ENCODE results near the gene AGXT. TPM values are rescaled to one million over a fixed set of nuclear protein-coding genes. Genes with fewer than 3 reads are reported as not detected.

AGXT gene
- polyA plus RNA-seq, 1 donor (not counting 4 experiments of a cell fraction or from before 2014, with no cell fraction given) = not detected

DNA sequence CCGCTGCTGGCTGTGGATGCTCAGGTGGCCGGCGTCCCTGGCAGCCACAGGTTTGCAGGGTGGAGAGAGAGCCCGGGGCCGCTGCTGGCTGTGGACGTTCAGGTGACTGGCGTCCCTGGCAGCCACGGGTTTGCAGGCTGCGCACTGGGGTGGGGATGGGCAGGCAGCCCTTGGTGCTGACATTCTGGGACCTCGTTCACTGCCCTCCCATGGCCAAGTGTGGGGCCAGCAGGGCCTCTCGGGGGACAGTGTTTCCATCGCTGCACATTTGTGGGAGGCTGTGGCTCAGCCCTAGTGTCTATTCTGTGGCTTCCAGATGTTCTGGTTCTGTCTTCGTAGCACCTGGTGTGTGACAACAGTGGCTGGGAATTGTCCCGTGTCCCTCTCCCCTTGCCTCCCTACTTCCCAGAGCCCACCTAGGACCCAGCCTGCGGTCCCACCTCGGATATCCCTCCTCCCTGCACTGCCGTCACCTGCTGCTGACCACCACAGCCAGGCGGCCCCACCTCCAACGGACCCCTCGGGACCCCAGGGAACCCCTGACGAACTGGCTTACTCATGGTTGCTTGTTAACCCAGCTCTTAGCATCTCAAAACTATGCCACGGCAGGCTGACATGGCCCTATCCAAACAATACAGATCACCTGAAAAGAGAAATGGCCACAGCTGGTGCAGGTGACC, 38.4 kb downstream of the AGXT start:
- Histone ChIP-seq H3K27me3 (ENCODE audit: control insufficient read depth, extremely low read depth, insufficient read depth, low read length) (peaks cover 53% of the 10 kb centered on the region), H3K27ac (ENCODE audit: control insufficient read depth, insufficient read depth, low read length) (no peak overlapping the region), H3K9ac (ENCODE audit: control insufficient read depth, extremely low read depth, insufficient read depth, low read length) (no peak overlapping the region), H3K79me2 (ENCODE audit: control insufficient read depth, insufficient read depth, low read length) (no peaks in the 10 kb centered on the region), H3K9me3 (ENCODE audit: control insufficient read depth, low read depth, low read length) (no peaks in the 10 kb centered on the region), H3K4me2 (ENCODE audit: control insufficient read depth, extremely low read depth, insufficient read depth, low read depth, low read length) (no peak overlapping the region), H3K36me3 (ENCODE audit: control insufficient read depth in 2 of 2, extremely low read depth in 1 of 2, insufficient read depth in 2 of 2, low read length in 2 of 2) (no peaks in the 10 kb centered on the region), H3K9me1 (ENCODE audit: control insufficient read depth, extremely low read depth, insufficient read depth, low read length) (no peaks in the 10 kb centered on the region), H3K4me3 (ENCODE audit: control insufficient read depth in 2 of 3, extremely low read depth in 1 of 3, insufficient read depth in 2 of 3, low read depth in 1 of 3, low read length in 3 of 3) (no peak overlapping the region), H4K20me1 (ENCODE audit: control insufficient read depth, extremely low read depth, insufficient read depth, low read length) (peaks cover 3% of the 10 kb centered on the region), H3K4me1 (ENCODE audit: control insufficient read depth, extremely low read depth, insufficient read depth, low read length) (peaks cover 1% of the 10 kb centered on the region), H2AFZ (ENCODE audit: control insufficient read depth, low read length) (no peak overlapping the region)
- TF ChIP-seq, protein P1, sequence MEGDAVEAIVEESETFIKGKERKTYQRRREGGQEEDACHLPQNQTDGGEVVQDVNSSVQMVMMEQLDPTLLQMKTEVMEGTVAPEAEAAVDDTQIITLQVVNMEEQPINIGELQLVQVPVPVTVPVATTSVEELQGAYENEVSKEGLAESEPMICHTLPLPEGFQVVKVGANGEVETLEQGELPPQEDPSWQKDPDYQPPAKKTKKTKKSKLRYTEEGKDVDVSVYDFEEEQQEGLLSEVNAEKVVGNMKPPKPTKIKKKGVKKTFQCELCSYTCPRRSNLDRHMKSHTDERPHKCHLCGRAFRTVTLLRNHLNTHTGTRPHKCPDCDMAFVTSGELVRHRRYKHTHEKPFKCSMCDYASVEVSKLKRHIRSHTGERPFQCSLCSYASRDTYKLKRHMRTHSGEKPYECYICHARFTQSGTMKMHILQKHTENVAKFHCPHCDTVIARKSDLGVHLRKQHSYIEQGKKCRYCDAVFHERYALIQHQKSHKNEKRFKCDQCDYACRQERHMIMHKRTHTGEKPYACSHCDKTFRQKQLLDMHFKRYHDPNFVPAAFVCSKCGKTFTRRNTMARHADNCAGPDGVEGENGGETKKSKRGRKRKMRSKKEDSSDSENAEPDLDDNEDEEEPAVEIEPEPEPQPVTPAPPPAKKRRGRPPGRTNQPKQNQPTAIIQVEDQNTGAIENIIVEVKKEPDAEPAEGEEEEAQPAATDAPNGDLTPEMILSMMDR (optimal IDR thresholded peaks at IDR 0.05 in 1 of 3, IDR thresholded peaks at IDR 0.05 in 1 of 3, conservative IDR thresholded peaks at IDR 0.05 in 1 of 3; ENCODE audit: extremely low read depth in 1 of 3, insufficient read depth in 2 of 3, low read length in 3 of 3) = no peak
- no peak for TF ChIP-seq EZH2 (IDR thresholded peaks at IDR 0.05; ENCODE audit: low read length)
- FAIRE-seq (no peak), DNase-seq (ENCODE audit: low read depth, low spot score) (no peak)
- dilution Hi-C loops (cut with MboI; ENCODE audit: extremely low pct_ligation_motif_present, low sequenced_read_pairs) = no loop called here

DNA sequence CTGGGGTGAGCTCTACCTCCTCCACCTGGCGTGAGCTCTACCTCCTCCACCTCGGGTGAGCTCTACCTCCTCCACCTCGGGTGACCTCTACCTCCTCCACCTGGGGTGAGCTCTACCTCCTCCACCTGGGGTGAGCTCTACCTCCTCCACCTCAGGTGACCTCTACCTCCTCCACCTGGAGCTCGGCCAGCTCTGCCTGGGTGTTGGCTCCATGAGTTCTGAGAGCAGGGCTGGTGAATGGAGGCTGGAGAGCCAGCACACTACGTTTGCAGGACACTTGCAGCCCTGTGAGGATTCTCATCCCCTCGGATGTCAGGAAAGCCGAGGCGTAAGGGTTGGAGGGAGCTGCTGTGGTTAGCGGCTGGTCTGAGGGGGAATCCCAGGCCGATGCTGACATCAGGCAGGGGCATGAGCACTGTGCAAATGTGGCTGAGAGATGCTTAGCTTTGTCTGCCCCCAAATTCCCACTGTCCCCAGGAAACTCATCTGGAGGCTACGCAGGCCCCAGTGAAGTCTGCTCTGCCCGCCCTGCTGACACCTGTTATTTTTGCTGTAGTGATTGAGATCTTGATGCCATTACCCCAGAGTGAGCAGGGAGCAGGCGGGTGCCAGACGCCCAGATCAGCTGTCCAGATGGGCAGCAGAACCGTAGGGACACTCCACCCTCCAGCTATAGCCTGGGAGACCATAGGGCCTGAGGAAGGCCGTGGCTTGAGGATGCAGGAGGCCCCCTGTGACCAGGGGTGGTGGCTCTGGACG, 40.8 kb downstream of the AGXT start:
- DNase-seq (ENCODE audit: low read depth, low spot score) (no peak), FAIRE-seq (no peak)
- no peak overlapping the region for H3K27ac ChIP-seq (ENCODE audit: control insufficient read depth, insufficient read depth, low read length)
- H3K9me1 ChIP-seq (ENCODE audit: control insufficient read depth, extremely low read depth, insufficient read depth, low read length) = no peaks in the 10 kb centered on the region
- H2AFZ ChIP-seq (ENCODE audit: control insufficient read depth, low read length) = no peak overlapping the region
- TF ChIP-seq EZH2 (IDR thresholded peaks at IDR 0.05; ENCODE audit: low read length) = no peak
- TF ChIP-seq, protein P1 (optimal IDR thresholded peaks at IDR 0.05 in 1 of 3, IDR thresholded peaks at IDR 0.05 in 1 of 3, conservative IDR thresholded peaks at IDR 0.05 in 1 of 3; ENCODE audit: extremely low read depth in 1 of 3, insufficient read depth in 2 of 3, low read length in 3 of 3) = no peak
- H3K4me3 ChIP-seq (ENCODE audit: control insufficient read depth in 2 of 3, extremely low read depth in 1 of 3, insufficient read depth in 2 of 3, low read depth in 1 of 3, low read length in 3 of 3) = no peak overlapping the region
- peaks cover 5% of the 10 kb centered on the region for H3K4me1 ChIP-seq (ENCODE audit: control insufficient read depth, extremely low read depth, insufficient read depth, low read length)
- H3K9ac ChIP-seq (ENCODE audit: control insufficient read depth, extremely low read depth, insufficient read depth, low read length) = no peak overlapping the region
- H3K4me2 ChIP-seq (ENCODE audit: control insufficient read depth, extremely low read depth, insufficient read depth, low read depth, low read length) = no peak overlapping the region
- peaks cover 3% of the 10 kb centered on the region for H4K20me1 ChIP-seq (ENCODE audit: control insufficient read depth, extremely low read depth, insufficient read depth, low read length)
- no peaks in the 10 kb centered on the region for H3K79me2 ChIP-seq (ENCODE audit: control insufficient read depth, insufficient read depth, low read length)
- H3K9me3 ChIP-seq (ENCODE audit: control insufficient read depth, low read depth, low read length) = no peaks in the 10 kb centered on the region
- dilution Hi-C loops (cut with MboI; ENCODE audit: extremely low pct_ligation_motif_present, low sequenced_read_pairs) = no loop called here
- H3K27me3 ChIP-seq (ENCODE audit: control insufficient read depth, extremely low read depth, insufficient read depth, low read length) = peaks cover 48% of the 10 kb centered on the region
- H3K36me3 ChIP-seq (ENCODE audit: control insufficient read depth in 2 of 2, extremely low read depth in 1 of 2, insufficient read depth in 2 of 2, low read length in 2 of 2) = no peaks in the 10 kb centered on the region
